Inferior parietal cortex (tissue), 1 donor: ENCODE measurements around the gene CTNNA1.
"Not testable (repeated sequence)": the region's sequence is repeated elsewhere in the genome, so short reads cannot be mapped to it uniquely, and the experiment has no call there.

Experiments used
- DNase-seq: peaks from one replicate; pipeline ENCODE4 v3.0.0-alpha.2; 2016; ENCODE audit errors: extremely low spot score

Gene CTNNA1

DNA sequence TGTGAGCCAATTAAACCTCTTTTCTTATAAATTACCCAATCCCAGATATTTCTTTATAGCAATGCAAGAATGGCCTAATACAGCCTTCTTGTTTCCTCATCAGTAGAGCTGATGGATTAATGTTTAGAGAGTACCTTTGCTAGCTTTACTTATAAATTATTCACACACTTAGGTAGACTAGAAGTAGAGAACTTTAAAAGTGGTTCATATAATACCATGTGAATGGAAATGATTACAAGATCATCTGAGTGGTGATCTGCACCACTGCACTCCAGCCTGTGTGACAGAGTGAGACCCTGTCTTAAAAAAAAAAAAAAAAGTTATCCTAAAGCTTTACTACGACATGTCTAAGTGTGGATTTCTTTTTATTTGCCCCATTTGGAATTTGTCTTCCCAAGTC lies 145.1 kb downstream of the CTNNA1 start:
- DNase-seq: no peak

DNA sequence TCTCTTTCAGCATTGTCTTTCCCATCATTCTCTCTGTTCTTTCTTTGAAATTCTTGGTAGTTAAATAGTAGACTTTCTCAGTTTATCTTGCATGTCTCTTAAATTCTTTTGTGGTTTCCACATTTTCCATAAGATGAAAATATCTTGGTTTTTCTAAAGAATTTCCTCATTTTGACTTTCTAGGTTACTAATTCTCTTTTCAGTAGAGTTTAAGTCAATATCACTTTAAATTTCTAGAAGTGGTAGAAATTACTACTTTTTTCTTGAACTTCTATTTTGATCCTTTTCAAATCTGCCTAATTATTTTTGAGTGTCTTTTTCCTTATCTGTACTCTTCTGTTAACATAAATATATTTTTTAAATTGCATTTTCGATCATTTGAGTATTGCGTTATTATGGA lies 145.5 kb downstream of the CTNNA1 start:
- no peak for DNase-seq

DNA sequence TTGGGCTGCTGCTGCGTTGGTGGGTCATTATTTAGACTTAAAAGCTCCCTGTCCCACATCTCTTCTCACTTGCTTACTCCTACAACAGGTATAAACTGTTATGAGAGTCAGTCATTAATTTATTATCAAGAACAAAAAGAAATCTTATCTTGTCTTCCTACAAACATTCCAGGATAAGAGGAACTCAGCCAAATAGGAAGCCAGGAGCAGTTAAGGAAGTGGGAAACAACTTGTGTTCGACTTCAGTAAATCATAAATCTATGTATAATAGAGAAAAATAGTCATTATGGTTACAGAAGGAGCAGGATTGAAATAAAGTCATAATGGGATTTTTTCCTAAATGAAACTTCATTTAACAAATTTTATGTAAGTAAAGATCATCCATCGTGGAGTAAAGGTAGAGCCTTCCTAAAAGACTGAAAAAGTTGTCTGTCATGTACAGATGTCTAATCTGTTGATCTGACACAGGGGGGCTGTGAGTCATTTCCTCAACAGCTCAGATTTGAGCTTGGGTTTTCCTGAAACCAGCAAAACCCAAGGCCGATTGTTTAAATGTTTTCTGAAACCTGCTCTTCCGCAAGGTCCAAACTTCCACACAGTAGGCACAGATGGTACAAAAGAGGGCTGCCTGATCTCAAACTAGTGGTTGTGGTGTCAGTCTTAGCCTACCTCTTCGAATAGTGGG lies 147.2 kb downstream of the CTNNA1 start:
- DNase-seq: no peak

DNA sequence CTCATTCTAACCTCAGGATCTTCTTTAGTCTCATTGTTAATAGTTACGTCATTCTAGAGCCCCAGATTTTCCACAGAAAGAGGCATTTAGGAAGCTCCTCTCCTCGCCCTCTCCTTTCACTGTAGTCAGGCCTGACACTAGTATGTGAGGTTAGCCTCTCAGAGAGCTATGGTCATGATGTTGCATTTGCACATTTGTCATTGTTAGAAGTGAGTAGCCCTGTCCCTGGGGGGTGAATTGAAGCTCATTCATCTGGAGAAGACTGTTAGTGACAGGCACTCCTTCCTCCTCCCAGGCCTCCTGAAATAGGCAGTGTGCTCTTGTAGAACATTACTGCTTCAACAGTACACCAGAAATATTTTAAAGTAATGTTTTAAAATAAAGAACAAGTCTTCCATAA lies 148.5 kb downstream of the CTNNA1 start:
- peak; percentile 22 for DNase-seq

DNA sequence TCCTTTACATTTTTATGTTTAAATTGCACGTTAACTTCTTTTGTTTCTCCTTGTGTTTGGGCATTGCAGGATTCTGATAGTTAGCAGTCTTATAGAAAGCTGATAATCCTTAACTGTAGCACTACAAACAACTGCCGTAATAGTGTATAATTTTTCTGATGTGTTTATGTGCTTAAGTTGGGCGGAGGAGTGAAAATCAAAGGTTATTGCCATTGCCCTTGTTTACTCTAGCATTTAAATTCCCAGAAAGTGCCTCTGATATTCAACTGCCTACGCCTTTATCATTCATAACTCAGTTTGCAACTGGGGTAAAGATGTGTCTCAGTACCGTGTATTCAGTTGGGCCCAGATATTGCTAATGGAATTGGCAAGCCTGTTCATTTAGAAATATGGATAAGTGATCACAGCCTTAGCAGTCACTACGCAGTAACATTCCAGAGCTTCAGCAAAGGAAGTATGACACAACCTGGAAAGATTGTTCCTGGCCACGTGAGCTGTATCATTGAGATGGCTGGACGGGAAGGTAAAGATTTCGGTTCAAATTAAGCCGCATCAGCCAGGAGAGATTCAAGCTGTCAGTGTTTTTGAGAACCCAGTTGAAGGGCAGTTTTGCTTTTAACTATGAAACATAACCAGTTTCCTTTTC lies 150.0 kb downstream of the CTNNA1 start:
- no peak for DNase-seq

DNA sequence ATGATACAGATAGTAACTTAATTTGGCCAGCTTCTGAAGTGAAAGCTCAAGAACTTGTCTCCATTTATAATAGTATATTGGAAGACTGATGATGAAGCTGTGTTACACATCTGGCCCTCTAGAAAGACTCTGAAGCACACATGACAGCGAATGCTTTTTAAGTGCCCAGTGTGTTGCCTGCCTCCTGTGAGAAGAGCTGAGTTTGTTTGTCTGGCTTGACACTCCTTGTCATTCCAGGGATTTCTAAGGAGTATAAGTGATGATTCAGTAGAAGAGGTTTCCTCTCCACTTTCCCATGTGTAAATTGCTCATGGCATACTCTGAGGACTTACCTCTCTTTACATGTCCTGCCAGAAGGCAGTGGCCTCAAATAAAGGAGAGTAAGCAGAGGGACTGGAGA lies 152.3 kb downstream of the CTNNA1 start:
- DNase-seq: no peak

DNA sequence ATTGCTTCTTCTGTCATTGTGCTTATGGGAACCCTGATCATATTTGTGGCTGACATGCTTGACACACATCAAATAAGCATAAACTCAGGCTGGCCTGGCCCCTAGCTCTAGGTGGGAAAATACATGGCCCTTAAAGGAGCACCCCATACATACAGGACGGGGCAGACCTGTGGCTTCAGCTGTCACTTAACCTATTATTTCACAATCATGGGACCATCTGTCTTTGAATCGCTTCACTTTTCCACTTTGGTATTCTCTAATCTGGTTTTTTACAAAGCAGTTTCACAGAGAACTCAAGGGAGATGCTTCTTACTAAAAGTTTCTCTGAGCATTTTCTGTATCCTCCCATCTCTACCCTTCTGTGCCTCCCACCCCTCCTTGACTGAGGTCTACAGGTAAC lies 156.5 kb downstream of the CTNNA1 start:
- no peak for DNase-seq

DNA sequence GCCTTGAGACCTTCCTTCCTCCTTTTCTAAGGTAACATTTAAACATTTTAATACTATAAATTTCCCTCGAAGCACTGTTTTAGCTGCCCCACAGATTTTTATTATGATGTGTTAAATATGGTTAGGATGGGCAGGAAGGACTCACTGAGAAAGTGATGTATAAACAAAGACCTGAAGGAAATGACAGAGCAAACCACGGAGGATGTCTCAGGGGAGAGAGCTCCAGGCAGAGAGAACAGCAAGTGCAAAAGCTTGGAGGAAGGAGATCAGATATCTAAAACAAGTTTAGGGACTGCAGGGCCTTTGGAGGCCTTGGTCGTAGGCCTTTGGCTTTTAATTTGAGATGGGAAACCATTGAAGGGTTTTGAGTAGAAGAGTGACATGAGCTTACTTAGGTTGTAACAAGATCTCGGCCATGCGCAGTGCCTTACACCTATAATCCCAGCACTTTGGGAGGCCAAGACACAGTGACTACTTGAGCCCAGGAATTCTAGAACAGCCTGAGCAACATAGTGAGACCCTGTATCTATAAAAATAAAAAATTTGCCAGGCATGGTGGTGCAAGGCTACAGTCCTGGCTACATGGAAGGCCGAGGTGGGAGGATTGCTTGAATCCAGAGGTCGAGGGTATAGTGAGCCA lies 157.4 kb downstream of the CTNNA1 start:
- DNase-seq: no peak

DNA sequence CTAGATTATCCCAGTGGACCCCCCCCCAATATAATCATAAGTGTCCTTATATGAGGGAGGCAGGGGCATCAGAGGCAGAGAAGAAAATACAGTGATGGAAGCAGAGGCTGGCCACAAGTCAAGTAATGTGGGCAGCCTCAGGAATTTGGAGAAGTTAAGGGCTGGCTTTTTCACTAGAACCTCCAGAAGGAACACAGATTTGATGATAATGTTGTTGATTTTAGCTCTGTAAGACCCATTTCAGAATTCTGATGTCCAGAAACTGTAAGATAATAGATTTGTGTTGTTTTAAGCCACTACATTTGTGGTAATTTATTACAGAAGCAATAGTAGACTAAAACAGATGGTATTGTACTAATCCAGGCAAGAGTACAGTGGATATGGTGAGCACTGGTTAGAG lies 158.2 kb downstream of the CTNNA1 start:
- DNase-seq: no peak

DNA sequence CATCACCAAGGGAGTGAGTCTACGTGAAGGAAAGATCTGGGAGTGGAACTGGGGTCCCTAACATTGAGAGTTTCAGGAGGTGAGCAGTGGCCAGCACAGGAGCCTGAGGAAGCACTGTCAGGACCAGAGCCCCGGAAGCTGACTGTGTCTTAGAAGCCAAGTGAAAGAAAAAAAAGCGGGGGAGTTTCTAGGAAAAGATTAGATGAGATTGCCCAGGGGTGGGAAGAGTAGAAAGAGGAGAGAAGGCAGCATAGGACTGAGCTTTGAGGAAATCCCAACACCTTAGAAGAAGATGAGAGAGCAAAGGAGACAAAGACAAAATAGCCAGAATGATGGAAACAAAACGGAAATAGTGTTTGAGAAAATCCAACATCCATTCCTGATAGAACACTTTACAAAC lies 158.9 kb downstream of the CTNNA1 start:
- DNase-seq: no peak

DNA sequence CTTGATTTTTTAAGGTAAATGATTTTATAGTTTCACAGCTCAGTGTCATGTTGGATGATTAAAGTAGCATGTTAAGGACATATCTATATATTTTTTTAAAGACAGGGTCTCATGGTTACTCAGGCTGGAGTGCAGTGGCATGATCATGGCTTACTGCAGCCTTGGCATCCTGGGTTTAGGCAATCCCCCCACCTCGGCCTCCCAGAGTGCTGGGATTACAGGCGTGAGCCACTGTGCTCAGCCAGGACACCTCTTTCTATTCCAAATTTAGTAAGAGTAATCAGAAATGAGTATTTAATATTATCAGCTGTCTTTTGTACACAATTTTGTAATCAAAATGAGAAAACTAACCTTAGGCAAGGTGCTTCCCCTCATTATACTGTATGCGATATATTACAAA lies 160.5 kb downstream of the CTNNA1 start:
- DNase-seq: no peak

DNA sequence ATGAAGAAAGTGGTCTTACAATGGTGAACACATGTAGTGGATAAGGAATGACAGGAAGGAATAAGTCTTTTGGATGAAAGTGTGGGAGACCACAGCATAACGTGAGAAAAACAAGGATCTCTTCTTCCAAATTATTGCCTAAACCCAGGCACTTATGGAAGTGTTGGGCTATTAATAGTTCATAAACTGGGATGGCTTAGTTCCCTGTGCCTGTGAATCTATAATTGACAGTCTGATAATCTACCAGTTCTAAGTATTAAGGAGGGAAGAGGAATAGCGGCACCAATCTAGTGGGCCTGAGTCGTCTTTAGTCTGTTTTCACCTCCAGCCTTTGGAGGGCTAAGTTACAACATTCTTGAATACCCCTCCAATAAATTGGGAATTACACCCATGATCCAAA lies 161.1 kb downstream of the CTNNA1 start:
- DNase-seq: no peak

DNA sequence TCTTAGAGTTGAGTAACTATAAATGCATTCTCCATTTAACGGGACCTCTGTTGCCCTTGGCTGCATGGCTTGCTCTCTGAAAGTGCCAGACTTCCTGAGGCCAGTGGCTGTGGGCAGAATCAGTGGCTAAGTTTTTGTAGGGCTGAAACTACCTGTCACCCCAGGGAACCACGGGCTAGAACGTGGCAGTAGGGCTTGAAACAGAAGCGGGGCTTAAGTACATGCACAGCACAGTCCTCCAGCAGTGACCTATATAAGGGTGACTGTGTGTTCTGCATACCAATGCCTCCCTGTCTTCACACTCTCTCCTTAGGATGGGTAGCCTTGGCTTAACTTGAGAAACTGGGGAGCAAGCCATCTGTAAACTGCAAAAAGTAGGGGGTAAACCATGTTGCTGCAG lies 165.5 kb downstream of the CTNNA1 start:
- DNase-seq: peak; percentile 28

DNA sequence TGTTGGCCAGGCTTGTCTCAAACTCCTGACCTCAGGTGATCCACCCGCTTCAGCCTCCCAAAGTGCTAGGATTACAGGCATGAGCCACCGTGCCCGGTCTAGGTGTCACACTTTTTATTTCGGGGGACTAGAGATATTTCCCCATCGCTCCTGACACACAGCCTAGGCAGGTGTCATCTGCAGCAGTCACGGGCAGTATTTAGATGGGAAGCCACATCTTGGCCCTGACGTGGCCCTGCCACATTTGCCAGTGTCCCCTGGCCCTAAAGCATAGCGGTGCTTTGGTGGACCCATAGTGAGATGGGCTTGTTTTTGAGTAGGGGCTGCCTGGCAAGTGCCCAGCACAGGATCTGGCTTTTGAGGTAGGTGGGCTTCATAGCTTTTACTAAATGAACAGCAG lies 167.0 kb downstream of the CTNNA1 start:
- DNase-seq: no peak

DNA sequence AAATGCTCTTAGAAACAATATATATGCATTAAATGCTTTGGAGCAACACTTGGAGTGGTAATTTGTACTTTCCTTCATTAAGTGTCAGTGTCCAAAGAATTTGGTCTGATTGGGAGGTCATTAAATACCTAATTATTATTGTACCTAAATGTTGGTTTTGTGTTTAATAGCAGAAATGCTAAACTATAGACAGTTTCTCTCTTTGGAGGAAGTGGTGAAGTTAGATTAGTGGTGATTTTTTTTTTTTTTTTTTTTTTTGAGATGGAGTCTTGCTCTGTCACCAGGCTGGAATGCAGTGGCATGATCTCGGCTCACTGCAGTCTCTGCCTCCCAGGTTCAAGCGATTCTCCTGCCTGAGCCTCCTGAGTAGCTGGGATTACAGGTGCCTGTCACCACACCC lies 168.1 kb downstream of the CTNNA1 start:
- DNase-seq: not testable (repeated sequence)

DNA sequence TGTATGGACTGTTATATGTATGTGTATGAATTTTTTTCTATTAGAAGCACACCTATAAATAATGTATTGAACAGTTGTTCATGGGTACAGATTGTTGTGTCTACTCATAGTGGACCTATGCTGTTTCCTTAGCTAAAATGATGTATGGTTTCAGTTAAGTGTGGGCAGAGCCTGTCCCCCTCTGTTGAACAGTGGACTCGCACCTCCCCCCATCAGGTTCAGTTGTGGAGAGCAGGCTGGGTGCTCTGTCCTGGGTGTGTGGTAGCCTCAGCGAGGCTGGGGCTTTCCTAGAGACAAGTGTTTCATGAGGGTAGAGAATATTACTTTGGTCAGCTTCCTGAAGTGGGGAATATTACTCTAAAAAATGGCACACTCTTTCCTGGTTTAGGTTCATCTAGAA lies 169.3 kb downstream of the CTNNA1 start:
- DNase-seq: no peak

DNA sequence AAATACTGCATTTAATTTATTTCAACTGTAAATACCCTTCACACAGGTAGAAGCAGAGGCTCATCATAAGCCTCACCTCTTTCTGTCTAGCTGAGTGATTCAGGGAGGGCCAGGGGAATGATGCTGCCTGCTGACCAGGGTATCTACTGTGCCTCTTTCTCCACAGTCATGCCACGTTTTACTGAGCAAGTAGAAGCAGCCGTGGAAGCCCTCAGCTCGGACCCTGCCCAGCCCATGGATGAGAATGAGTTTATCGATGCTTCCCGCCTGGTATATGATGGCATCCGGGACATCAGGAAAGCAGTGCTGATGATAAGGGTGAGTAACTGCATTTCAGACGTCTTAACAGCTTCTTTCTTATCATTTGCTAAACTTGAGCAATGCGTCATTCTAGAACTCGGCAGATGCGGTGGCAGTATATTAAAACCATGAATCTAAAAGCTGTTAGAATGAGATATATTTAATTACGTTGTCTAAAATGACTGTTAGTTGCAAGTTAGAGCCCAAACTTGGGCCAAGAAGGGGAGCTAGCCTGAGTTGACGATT lies 171.9 kb downstream of the CTNNA1 start:
- DNase-seq: no peak

DNA sequence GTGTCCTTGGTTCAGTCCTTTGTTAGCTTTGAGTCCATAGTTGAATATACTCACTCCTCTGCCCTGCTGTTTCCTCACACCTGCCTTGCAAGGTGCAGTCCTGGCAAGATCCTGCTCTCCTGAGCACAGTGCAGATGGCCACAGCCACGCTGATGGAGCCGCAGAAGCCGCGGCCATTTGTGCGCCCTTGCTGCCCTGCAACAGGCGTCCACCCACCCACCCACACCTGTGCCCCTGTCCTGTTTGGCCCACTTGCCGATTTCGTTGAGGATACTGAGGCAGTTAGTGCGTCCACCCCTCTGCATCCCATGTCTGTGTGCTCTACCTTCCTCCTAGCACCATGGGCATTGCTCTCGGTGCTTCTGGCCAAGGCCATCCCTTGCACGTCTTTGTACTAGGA lies 173.0 kb downstream of the CTNNA1 start:
- no peak for DNase-seq

DNA sequence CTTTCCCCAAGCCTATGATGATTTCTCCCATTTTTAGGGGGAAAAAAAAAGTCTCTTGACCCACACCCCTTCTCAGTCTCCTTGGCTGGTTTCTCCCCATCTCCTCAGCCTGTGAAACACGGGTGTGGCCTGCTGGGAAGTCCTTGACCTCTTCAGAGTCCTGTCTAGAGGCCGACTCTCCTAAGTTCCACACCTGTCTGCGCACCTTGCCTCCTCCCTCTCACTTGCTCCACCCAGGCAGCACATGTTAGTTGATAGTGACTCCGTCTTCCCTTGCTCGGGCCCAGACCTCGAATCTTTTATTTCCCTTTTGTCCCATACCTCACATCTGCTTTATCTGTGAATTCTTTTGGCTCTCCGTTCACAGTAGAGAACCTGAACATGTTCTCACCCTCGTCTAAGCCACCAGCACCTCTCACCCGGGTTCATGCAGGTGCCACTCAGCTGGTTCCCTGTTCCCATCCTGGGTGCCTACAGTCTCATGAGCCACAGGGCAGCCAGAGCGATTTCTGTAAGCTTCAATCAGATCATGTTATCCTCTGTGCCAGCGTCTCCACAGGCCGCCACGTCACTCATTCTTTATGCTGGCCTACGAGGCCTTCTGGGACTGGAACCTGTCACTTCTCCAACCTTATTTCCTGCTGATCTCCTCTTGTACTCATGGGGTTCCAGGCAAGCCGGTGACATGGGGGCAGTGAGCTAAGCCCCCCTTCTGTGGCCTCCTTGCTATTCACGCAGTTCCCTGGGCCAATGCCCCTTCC lies 173.6 kb downstream of the CTNNA1 start:
- DNase-seq: no peak

DNA sequence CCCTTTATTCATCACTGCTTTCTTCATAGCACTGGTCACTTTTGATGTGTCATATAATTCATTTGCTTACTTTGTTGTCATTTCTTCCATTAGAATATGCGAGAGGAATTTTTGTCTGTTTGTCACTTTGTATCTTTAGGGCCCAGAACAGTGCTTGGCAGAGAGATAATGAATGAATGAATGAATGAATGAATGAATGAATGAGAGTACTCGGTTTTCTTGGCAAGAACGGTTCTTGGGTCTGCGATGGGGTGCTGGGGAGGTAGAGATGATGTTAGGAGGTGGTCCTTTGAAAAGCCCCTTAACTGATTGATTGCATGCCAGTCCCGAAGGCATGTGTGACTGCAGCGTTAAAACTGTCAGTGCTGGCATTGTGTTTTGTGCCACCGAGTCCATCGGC lies 174.3 kb downstream of the CTNNA1 start:
- no peak for DNase-seq

DNA sequence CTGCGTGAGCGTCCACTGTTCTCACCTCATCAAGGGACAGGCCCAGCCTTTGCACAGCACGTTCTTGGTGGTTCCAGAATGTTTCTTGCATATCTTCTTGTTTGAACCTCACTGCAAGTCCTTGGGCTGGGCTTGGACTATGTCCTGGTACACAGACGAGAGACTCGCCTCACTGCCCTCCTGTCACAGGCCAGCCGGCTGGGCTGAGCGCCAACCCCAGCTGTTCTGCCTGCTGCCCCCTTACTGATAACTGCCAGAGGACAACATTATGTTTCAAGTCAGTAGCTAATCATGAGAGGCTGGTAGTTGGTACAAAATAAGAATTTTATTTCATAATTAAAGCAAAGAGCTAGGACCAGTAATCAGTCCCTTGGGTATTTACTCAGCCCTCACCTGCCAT lies 174.8 kb downstream of the CTNNA1 start:
- DNase-seq: peak; percentile 73

DNA sequence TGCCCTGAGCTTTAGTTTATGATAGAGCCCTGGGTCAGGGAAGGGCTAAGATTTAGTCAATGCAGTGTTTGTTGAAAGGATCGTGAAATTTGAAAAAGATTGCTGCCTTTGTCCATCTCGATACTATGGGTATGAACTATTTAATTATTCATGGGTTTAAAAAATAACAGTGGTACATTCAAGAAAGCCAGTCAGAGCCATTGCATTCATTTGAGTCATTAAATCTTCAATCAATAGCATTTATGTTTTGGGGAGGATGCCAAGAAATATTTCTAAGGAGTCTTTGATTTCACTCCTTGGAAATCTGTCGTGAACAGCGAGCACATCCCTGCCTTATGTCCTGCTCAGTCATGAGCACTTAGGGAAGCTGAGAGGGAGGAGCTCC lies 176.3 kb downstream of the CTNNA1 start:
- no peak for DNase-seq
